Measurements from ENCODE around the gene PODXL2. TPM values are rescaled to one million over a fixed set of nuclear protein-coding genes. Genes with fewer than 3 reads are reported as not detected.
A peak's percentile ranks its signal among the peaks of the same experiment; 100 is the strongest.
"Not testable (repeated sequence)": the region's sequence is repeated elsewhere in the genome, so short reads cannot be mapped to it uniquely, and the experiment has no call there.

PODXL2 gene
- total RNA-seq, 1 donor from 2014 or later: 5.7 TPM

DNA sequence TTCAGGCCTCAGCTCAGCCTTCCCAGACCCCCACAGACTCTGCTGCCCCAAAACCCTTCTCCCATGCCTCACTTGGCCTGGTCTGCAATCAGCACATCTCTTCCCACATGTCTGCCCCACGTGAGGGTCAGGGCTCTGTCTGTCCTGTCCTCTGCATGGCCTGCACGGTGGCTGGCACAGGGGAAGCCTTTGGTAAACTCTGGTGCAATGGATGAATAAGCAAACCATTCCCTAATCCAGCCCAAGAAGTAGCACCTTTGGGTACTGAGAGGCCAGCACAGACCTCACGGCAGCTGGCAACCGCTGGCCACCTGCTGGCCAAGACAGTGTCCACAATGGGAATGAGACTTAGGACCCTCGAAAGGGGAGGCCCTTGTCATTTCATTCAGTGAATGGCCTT is 71.4 kb downstream of the PODXL2 start:
- Mint-ChIP-seq H3K4me1 (ENCODE audit: unreplicated experiment) (peaks cover 61% of the 10 kb centered on the region), H3K9me3 (ENCODE audit: unreplicated experiment) (peaks cover 7% of the 10 kb centered on the region), H3K36me3 (ENCODE audit: unreplicated experiment) (peaks cover 31% of the 10 kb centered on the region), H3K27ac (ENCODE audit: unreplicated experiment) (peak overlapping the region; percentile 93), H3K27me3 (ENCODE audit: unreplicated experiment) (no peaks in the 10 kb centered on the region), H3K4me3 (ENCODE audit: unreplicated experiment) (no peak overlapping the region)
- DNase-seq (ENCODE audit: extremely low spot score, unreplicated experiment): no peak
- TF ChIP-seq CTCF (IDR thresholded peaks at IDR 0.05): no peak

GRCh38 chr3:127701280-127701911 is 72.4 kb downstream of the PODXL2 start:
- Mint-ChIP-seq H3K27me3 (ENCODE audit: unreplicated experiment) (no peaks in the 10 kb centered on the region), H3K27ac (ENCODE audit: unreplicated experiment) (peak overlapping the region; percentile 34), H3K9me3 (ENCODE audit: unreplicated experiment) (peaks cover 7% of the 10 kb centered on the region), H3K4me1 (ENCODE audit: unreplicated experiment) (peaks cover 61% of the 10 kb centered on the region), H3K4me3 (ENCODE audit: unreplicated experiment) (no peak overlapping the region), H3K36me3 (ENCODE audit: unreplicated experiment) (peaks cover 31% of the 10 kb centered on the region)
- no peak for TF ChIP-seq CTCF (IDR thresholded peaks at IDR 0.05)
- no peak for DNase-seq (ENCODE audit: extremely low spot score, unreplicated experiment)

DNA sequence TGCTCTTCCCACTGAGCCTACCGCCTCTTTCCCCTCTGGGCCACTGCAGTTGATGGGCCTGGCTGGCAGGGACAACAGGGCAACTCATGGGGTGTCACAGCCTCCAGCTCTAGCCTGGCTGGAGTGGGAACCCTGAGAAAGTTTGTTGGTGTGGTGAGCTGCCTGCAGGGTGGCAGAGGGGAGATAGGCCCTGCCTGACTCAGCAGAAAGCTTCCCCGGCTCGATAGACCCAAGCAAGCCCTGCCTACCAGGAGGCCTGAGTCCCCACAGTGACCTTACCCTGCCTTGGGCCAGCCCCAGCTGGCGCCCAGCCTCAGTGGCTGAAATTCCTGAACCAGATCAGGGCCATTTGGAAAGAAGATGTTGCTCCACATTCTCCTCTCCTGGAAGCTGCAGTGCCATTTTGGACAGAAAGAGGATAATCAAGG is 73.2 kb downstream of the PODXL2 start:
- Mint-ChIP-seq H3K9me3 (ENCODE audit: unreplicated experiment) (peaks cover 7% of the 10 kb centered on the region), H3K4me3 (ENCODE audit: unreplicated experiment) (no peak overlapping the region), H3K27ac (ENCODE audit: unreplicated experiment) (peak overlapping the region; percentile 18), H3K4me1 (ENCODE audit: unreplicated experiment) (peaks cover 61% of the 10 kb centered on the region), H3K27me3 (ENCODE audit: unreplicated experiment) (no peaks in the 10 kb centered on the region), H3K36me3 (ENCODE audit: unreplicated experiment) (peaks cover 31% of the 10 kb centered on the region)
- DNase-seq (ENCODE audit: extremely low spot score, unreplicated experiment): no peak
- TF ChIP-seq CTCF (IDR thresholded peaks at IDR 0.05): no peak

DNA sequence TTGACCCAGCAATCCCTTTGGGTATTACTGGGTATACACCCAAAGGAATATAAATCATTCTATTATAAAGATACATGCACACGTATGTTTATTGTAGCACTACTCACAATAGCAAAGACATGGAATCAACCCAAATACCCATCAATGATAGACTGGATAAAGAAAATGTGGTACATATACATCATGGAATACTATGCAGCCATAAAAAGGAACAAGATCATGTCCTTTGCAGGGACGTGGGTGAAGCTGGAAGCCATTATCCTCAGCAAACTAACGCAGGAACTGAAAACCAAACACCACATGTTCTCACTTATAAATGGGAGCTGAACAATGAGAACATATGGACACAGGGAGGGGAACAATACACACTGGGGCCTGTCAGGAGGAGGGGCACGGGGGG is 75.9 kb downstream of the PODXL2 start:
- H3K9me3 Mint-ChIP-seq (ENCODE audit: unreplicated experiment); H3K27ac Mint-ChIP-seq (ENCODE audit: unreplicated experiment); DNase-seq (ENCODE audit: extremely low spot score, unreplicated experiment); H3K4me3 Mint-ChIP-seq (ENCODE audit: unreplicated experiment); H3K27me3 Mint-ChIP-seq (ENCODE audit: unreplicated experiment): not testable (repeated sequence)
- Mint-ChIP-seq H3K4me1 (ENCODE audit: unreplicated experiment) (peaks cover 53% of the 10 kb centered on the region), H3K36me3 (ENCODE audit: unreplicated experiment) (peaks cover 31% of the 10 kb centered on the region)

- no peak overlapping the region for H3K4me3 Mint-ChIP-seq (ENCODE audit: unreplicated experiment)
- TF ChIP-seq CTCF (IDR thresholded peaks at IDR 0.05): no peak
- no peak for DNase-seq (ENCODE audit: extremely low spot score, unreplicated experiment)
- H3K27me3 Mint-ChIP-seq (ENCODE audit: unreplicated experiment): no peaks in the 10 kb centered on the region
- H3K27ac Mint-ChIP-seq (ENCODE audit: unreplicated experiment): peak overlapping the region; percentile 70
- peaks cover 7% of the 10 kb centered on the region for H3K9me3 Mint-ChIP-seq (ENCODE audit: unreplicated experiment)
- peaks cover 51% of the 10 kb centered on the region for H3K4me1 Mint-ChIP-seq (ENCODE audit: unreplicated experiment)
- peaks cover 34% of the 10 kb centered on the region for H3K36me3 Mint-ChIP-seq (ENCODE audit: unreplicated experiment)
Measured at GRCh38 chr3:127706312-127706711, 77.3 kb downstream of the PODXL2 start.
